Amniotic epithelial cell (primary cell): ENCODE measurements around the gene UBP1.
A peak's percentile ranks its signal among the peaks of the same experiment; 100 is the strongest.
"Not testable (repeated sequence)": the region's sequence is repeated elsewhere in the genome, so short reads cannot be mapped to it uniquely, and the experiment has no call there.

Experiments
- DNase-seq: peaks from one replicate; pipeline ENCODE4 v3.0.0-alpha.2; 2010; ENCODE audit warnings: low read depth

Gene UBP1

GRCh38 chr3:33440328-33441224 lies at the start of gene UBP1:
UBP1 (minus strand) TSS chr3:33440405; CDS start chr3:33439848, 557 bp downstream.
- peak; percentile 100 for DNase-seq

- DNase-seq, result peak; percentile 29
Measured at GRCh38 chr3:33488683-33489082, 48.5 kb upstream of the UBP1 start.

- no peak for DNase-seq
Measured at GRCh38 chr3:33488246-33488645, 48.0 kb upstream of the UBP1 start.

GRCh38 chr3:33482111-33482521 lies 41.9 kb upstream of the UBP1 start:
- no peak for DNase-seq

GRCh38 chr3:33474896-33475295 lies 34.7 kb upstream of the UBP1 start:
- DNase-seq, result no peak

- no peak for DNase-seq
Measured at GRCh38 chr3:33473813-33474212, 33.6 kb upstream of the UBP1 start.

- DNase-seq, result peak; percentile 14
Measured at GRCh38 chr3:33467786-33468185, 27.6 kb upstream of the UBP1 start.

GRCh38 chr3:33461097-33461496 lies 20.9 kb upstream of the UBP1 start:
- DNase-seq, result no peak

- not testable (repeated sequence) for DNase-seq
Measured at GRCh38 chr3:33459577-33459976, 19.4 kb upstream of the UBP1 start.

- DNase-seq, result no peak
Measured at GRCh38 chr3:33458446-33458845, 18.2 kb upstream of the UBP1 start.

GRCh38 chr3:33456756-33457155 lies 16.6 kb upstream of the UBP1 start:
- no peak for DNase-seq

- DNase-seq, result no peak
Measured at GRCh38 chr3:33453331-33453761, 13.1 kb upstream of the UBP1 start.

- not testable (repeated sequence) for DNase-seq
Measured at GRCh38 chr3:33451994-33452393, 11.8 kb upstream of the UBP1 start.

- DNase-seq, result no peak
Measured at GRCh38 chr3:33447958-33448357, 7.8 kb upstream of the UBP1 start.

- not testable (repeated sequence) for DNase-seq
Measured at GRCh38 chr3:33447256-33447625, 7.0 kb upstream of the UBP1 start.

- no peak for DNase-seq
Measured at GRCh38 chr3:33442190-33442589, 2.0 kb upstream of the UBP1 start.

GRCh38 chr3:33441225-33441976 lies 1.2 kb upstream of the UBP1 start:
- DNase-seq, result no peak

GRCh38 chr3:33439546-33440327 lies 468 bp downstream of the UBP1 start:
- peak; percentile 31 for DNase-seq

- DNase-seq, result no peak
Measured at GRCh38 chr3:33438881-33439545, 1.2 kb downstream of the UBP1 start.

- DNase-seq, result no peak
Measured at GRCh38 chr3:33438284-33438668, 1.9 kb downstream of the UBP1 start.

GRCh38 chr3:33437556-33438283 lies 2.5 kb downstream of the UBP1 start:
- DNase-seq, result peak; percentile 74
